ENCODE results near the gene SUGP2. TPM values are rescaled to one million over a fixed set of nuclear protein-coding genes. Genes with fewer than 3 reads are reported as not detected.

Gene SUGP2
- total RNA-seq, 1 experiment from 2014 or later = 95.2 TPM

DNA sequence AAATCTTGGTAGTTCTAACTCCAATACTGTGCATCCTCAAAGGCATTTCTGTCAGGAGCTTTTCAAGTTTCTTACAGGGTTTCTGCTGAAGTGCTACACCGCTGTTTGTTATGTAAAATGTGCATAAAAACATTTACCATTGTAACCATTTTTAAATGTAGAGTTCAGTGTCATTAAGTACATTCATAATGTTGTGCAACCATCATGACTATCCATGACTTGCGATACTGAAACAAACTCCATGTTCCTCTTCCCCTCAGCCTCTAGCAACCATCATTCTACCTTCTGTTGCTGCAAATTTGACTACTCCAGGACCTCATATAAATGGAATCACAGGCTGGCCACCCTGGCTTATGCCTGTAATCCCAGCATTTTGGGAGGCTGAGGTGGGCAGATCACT lies 16.1 kb upstream of the SUGP2 start:
- H3K4me3 Mint-ChIP-seq = no peak overlapping the region
- Histone ChIP-seq H4K91ac (ENCODE audit: insufficient read length, low read depth, low read length) (no peak overlapping the region), H3K23me2 (ENCODE audit: insufficient read length, low read depth, low read length, poor library complexity, severe bottlenecking) (no peaks in the 10 kb centered on the region), H2BK5ac (ENCODE audit: insufficient read length, low read length) (no peak overlapping the region), H3T11ph (ENCODE audit: low read length) (no peak overlapping the region), H4K20me1 (ENCODE audit: control insufficient read depth, insufficient read depth, insufficient read length) (no peaks in the 10 kb centered on the region), H3K14ac (ENCODE audit: insufficient read depth, low read length) (no peak overlapping the region), H2BK15ac (ENCODE audit: low read depth, low read length) (no peak overlapping the region), H3K23ac (ENCODE audit: insufficient read length, low read depth, low read length) (no peak overlapping the region), H3K79me2 (ENCODE audit: insufficient read depth, low read length) (no peaks in the 10 kb centered on the region), H4K8ac (replicated peaks; ENCODE audit: insufficient read length, low read depth, low read length) (no peak overlapping the region), H3K27ac (ENCODE audit: insufficient read length, low read depth, low read length) (no peak overlapping the region), H2BK120ac (ENCODE audit: low read depth, low read length, poor library complexity, severe bottlenecking) (no peak overlapping the region), H2AFZ (ENCODE audit: low read length) (no peak overlapping the region), H2BK12ac (ENCODE audit: insufficient read length, low read depth, low read length) (no peak overlapping the region), H3K4me1 (ENCODE audit: insufficient read depth, low read length) (no peaks in the 10 kb centered on the region), H2BK20ac (ENCODE audit: low read depth, low read length, poor library complexity, severe bottlenecking) (no peak overlapping the region), H3K4me2 (ENCODE audit: insufficient read depth, insufficient read length, low read length) (no peak overlapping the region), H3K79me1 (ENCODE audit: insufficient read depth, low read depth, low read length, poor library complexity, severe bottlenecking) (no peaks in the 10 kb centered on the region), H3K9ac (ENCODE audit: extremely low read depth, insufficient read length, low read length) (no peak overlapping the region), H2AK5ac (ENCODE audit: insufficient read length, low read length) (no peak overlapping the region), H3K9me3 (ENCODE audit: control insufficient read depth, low read depth, low read length) (no peaks in the 10 kb centered on the region), H3K27me3 (ENCODE audit: insufficient read depth, low read length) (no peaks in the 10 kb centered on the region), H4K5ac (ENCODE audit: insufficient read length, low read depth, low read length) (no peak overlapping the region), H3K4ac (ENCODE audit: low read depth, low read length) (no peak overlapping the region), H3K56ac (ENCODE audit: insufficient read length, low read depth, low read length) (no peak overlapping the region), H3K18ac (ENCODE audit: insufficient read length, low read depth, low read length) (no peak overlapping the region)
- H3K27me3 Mint-ChIP-seq (ENCODE audit: low read depth) = no peaks in the 10 kb centered on the region
- WGBS (ENCODE audit: extremely low coverage, insufficient read length, low lambda C conversion rate) = no CpG with 5 or more reads among the region's 2 CpGs
- H3K4me1 Mint-ChIP-seq = no peaks in the 10 kb centered on the region
- TF ChIP-seq, protein P1, sequence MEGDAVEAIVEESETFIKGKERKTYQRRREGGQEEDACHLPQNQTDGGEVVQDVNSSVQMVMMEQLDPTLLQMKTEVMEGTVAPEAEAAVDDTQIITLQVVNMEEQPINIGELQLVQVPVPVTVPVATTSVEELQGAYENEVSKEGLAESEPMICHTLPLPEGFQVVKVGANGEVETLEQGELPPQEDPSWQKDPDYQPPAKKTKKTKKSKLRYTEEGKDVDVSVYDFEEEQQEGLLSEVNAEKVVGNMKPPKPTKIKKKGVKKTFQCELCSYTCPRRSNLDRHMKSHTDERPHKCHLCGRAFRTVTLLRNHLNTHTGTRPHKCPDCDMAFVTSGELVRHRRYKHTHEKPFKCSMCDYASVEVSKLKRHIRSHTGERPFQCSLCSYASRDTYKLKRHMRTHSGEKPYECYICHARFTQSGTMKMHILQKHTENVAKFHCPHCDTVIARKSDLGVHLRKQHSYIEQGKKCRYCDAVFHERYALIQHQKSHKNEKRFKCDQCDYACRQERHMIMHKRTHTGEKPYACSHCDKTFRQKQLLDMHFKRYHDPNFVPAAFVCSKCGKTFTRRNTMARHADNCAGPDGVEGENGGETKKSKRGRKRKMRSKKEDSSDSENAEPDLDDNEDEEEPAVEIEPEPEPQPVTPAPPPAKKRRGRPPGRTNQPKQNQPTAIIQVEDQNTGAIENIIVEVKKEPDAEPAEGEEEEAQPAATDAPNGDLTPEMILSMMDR (conservative IDR thresholded peaks at IDR 0.05) = no peak
- peaks cover 33 to 81% (median 66%) of the 10 kb centered on the region in 3 experiments; a peak in 6 of 7 replicates for H3K36me3 Mint-ChIP-seq (ENCODE audit: insufficient read depth in 1 of 3, low read depth in 3 of 3)
- no peak overlapping the region for H3K27ac Mint-ChIP-seq
- no peak for DNase-seq
- H3K9me3 Mint-ChIP-seq = no peaks in the 10 kb centered on the region
